Activated CD4-positive, alpha-beta T cell treated with anti-CD3 and anti-CD28 coated beads, Interleukin-2, Interleukin-4, amounts not matched to agents 100 ng/mL and 50 ng/mL, durations not matched to agents 16 hours and 8 hours (primary cell): Measurements from ENCODE around the gene LYAR.

Experiments used
- DNase-seq: peaks from one replicate; pipeline ENCODE4 v3.0.0-alpha.2; 2020; ENCODE audit warnings: low spot score

The LYAR gene

GRCh38 chr4:4289941-4290850 lies at the start of gene LYAR, which contains the start of gene ZBTB49:
LYAR (minus strand) TSS chr4:4290154; CDS start chr4:4283742, 6,412 bp downstream.
ZBTB49 (plus strand) TSS chr4:4290251; CDS start chr4:4299946, 9,695 bp downstream.
- DNase-seq = peak; percentile 96

GRCh38 chr4:4339504-4340085 lies 49.6 kb upstream of the LYAR start:
- DNase-seq = no peak

GRCh38 chr4:4338210-4339001 lies 48.5 kb upstream of the LYAR start:
- no peak for DNase-seq

GRCh38 chr4:4334798-4335520 lies 45.0 kb upstream of the LYAR start:
- DNase-seq = peak; percentile 76

GRCh38 chr4:4333265-4333706 lies 43.3 kb upstream of the LYAR start:
- DNase-seq = no peak

- no peak for DNase-seq
Observed at GRCh38 chr4:4332529-4332928, 42.6 kb upstream of the LYAR start.

- no peak for DNase-seq
Observed at GRCh38 chr4:4330794-4331193, 40.8 kb upstream of the LYAR start.

- DNase-seq = no peak
Observed at GRCh38 chr4:4329496-4329895, 39.5 kb upstream of the LYAR start.

- no peak for DNase-seq
Observed at GRCh38 chr4:4328840-4329239, 38.9 kb upstream of the LYAR start.

- DNase-seq = no peak
Observed at GRCh38 chr4:4328206-4328605, 38.3 kb upstream of the LYAR start.

GRCh38 chr4:4327652-4328121 lies 37.7 kb upstream of the LYAR start:
- no peak for DNase-seq

- no peak for DNase-seq
Observed at GRCh38 chr4:4326166-4326565, 36.2 kb upstream of the LYAR start.

- no peak for DNase-seq
Observed at GRCh38 chr4:4325321-4325720, 35.4 kb upstream of the LYAR start.

- no peak for DNase-seq
Observed at GRCh38 chr4:4323705-4324534, 34.0 kb upstream of the LYAR start.

- DNase-seq = no peak
Observed at GRCh38 chr4:4321951-4322688, 32.2 kb upstream of the LYAR start.

GRCh38 chr4:4320951-4321714 lies 31.2 kb upstream of the LYAR start:
- no peak for DNase-seq

GRCh38 chr4:4320528-4320927 lies 30.6 kb upstream of the LYAR start:
- DNase-seq = no peak

- DNase-seq = no peak
Observed at GRCh38 chr4:4317496-4318232, 27.7 kb upstream of the LYAR start.

- DNase-seq = no peak
Observed at GRCh38 chr4:4316150-4316495, 26.2 kb upstream of the LYAR start.
